OCI-LY7 (cell line): ENCODE measurements around the gene CTTNBP2. TPM values are rescaled to one million over a fixed set of nuclear protein-coding genes. Genes with fewer than 3 reads are reported as not detected.

ENCODE experiments used
- BruUV-seq: library from RNA; stranded (reverse); fragments of 400-500 nt; replicated peaks from 2 replicates; lab custom pipeline; 2021; lab: Mats Ljungman, UMichigan
- CTCF ChIA-PET: fragments of 300-600 bp; sonication (Branson Sonifier 250); formaldehyde crosslinking; loops from one replicate; lab custom pipeline; 2022; ENCODE audit warnings: antibody characterized with exemption; ENCODE audit not compliant: unreplicated experiment; lab: Charles Lee
- POLR2A ChIA-PET: fragments of 300-600 bp; sonication (Branson Sonifier 250); formaldehyde crosslinking; loops from one replicate; lab custom pipeline; 2022; ENCODE audit warnings: antibody characterized with exemption; lab: Charles Lee
- DNase-seq: peaks from one replicate; pipeline ENCODE4 v3.0.0-alpha.2; 2015; ENCODE audit warnings: low spot score
- H2AFZ ChIP-seq: fragments of 200-600 bp; sonication (generic), shearing (Covaris generic); 2 replicates; pipeline ENCODE4 v1.6.1; 2014; ENCODE audit warnings: mild to moderate bottlenecking, antibody characterized with exemption, low read length, moderate library complexity
- H3K27ac ChIP-seq: fragments of 200-600 bp; sonication (generic); 2 replicates; pipeline ENCODE4 v1.5.1; 2014; ENCODE audit warnings: mixed run types, low read depth, mild to moderate bottlenecking, moderate library complexity, low read length, inconsistent platforms; ENCODE audit not compliant: poor library complexity, severe bottlenecking
- H3K36me3 ChIP-seq: fragments of 200-600 bp; sonication (generic); 2 replicates; pipeline ENCODE4 v1.6.1; 2014; ENCODE audit warnings: mild to moderate bottlenecking, antibody characterized with exemption, low read length, moderate library complexity, mixed read lengths; ENCODE audit not compliant: insufficient read depth
- H3K4me1 ChIP-seq: fragments of 200-600 bp; sonication (generic); 2 replicates; pipeline ENCODE4 v1.5.1; 2014; ENCODE audit warnings: mild to moderate bottlenecking, low read length; ENCODE audit not compliant: insufficient read depth, poor library complexity, severe bottlenecking
- H3K4me2 ChIP-seq: fragments of 200-600 bp; sonication (generic); 2 replicates; pipeline ENCODE4 v1.6.1; 2014; ENCODE audit warnings: mild to moderate bottlenecking, low read length
- H3K4me3 ChIP-seq: fragments of 200-600 bp; sonication (generic); 2 replicates; pipeline ENCODE4 v1.5.1; 2014; ENCODE audit warnings: mild to moderate bottlenecking, low read depth, low read length; ENCODE audit not compliant: poor library complexity, severe bottlenecking
- H3K79me2 ChIP-seq: fragments of 200-600 bp; sonication (generic); 2 replicates; pipeline ENCODE4 v1.6.1; 2016; ENCODE audit warnings: low read depth, mild to moderate bottlenecking, low read length, moderate library complexity, mixed read lengths; ENCODE audit not compliant: insufficient read depth
- H3K9me2 ChIP-seq: fragments of 200-600 bp; sonication (generic); 2 replicates; pipeline ENCODE4 v1.6.1; 2016; ENCODE audit warnings: mild to moderate bottlenecking, low read length, mixed read lengths; ENCODE audit not compliant: insufficient read depth
- H3K9me3 ChIP-seq: fragments of 200-600 bp; sonication (generic); 2 replicates; pipeline ENCODE4 v1.6.1; 2014; ENCODE audit warnings: mild to moderate bottlenecking, mixed run types, low read length, mixed read lengths
- H4K20me1 ChIP-seq: fragments of 200-600 bp; sonication (generic); 2 replicates; pipeline ENCODE4 v1.6.1; 2014; ENCODE audit warnings: mild to moderate bottlenecking, antibody characterized with exemption, low read length, moderate library complexity, mixed read lengths; ENCODE audit not compliant: insufficient read depth
- CTCF ChIP-seq: fragments of 200-600 bp; sonication (generic); conservative IDR thresholded peaks from 2 replicates; pipeline ENCODE4 v1.5.1; 2014; ENCODE audit warnings: mild to moderate bottlenecking, antibody characterized with exemption, low read length, moderate library complexity, mixed read lengths
- EZH2phosphoT487 ChIP-seq: fragments of 200-600 bp; sonication (generic); IDR thresholded peaks from 2 replicates; pipeline ENCODE4 v1.6.1; 2018; ENCODE audit warnings: low read depth, borderline replicate concordance, mild to moderate bottlenecking, mixed run types, antibody characterized with exemption, low read length, moderate library complexity, mixed read lengths
- intact Hi-C: fragments of 100-400 bp; cut with micrococcal nuclease; formaldehyde crosslinking; loops from one replicate; pipeline ENCODE4 v1.10.0; 2022; ENCODE audit not compliant: unreplicated experiment
- total RNA-seq, 2 experiments: library from RNA; depleted of rRNA in 1 of 2; stranded (reverse); fragments of >200 nt in 1 of 2; shearing (Covaris generic) in 1 of 2; gene quantifications; 2 replicates each; pipeline ENCODE4 v1.2.3, GENCODE V29; 2014 to 2022

Gene CTTNBP2
- total RNA-seq, 2 experiments from 2014 or later = not detected

GRCh38 chr7:117818232-117818631, 55.0 kb downstream of the CTTNBP2 start:
- ChIA-PET CTCF (no interaction called here), POLR2A (no interaction called here)
- Histone ChIP-seq H3K79me2 (no peaks in the 10 kb centered on the region), H3K9me2 (no peaks in the 10 kb centered on the region), H3K27ac (no peak overlapping the region), H3K4me3 (no peak overlapping the region), H4K20me1 (no peaks in the 10 kb centered on the region), H2AFZ (no peak overlapping the region), H3K4me2 (no peak overlapping the region), H3K36me3 (no peaks in the 10 kb centered on the region), H3K4me1 (no peaks in the 10 kb centered on the region), H3K9me3 (no peaks in the 10 kb centered on the region)
- DNase-seq = no peak
- no TSS peak for BruUV-seq
- intact Hi-C loops = no loop called here
- TF ChIP-seq CTCF = no peak
- TF ChIP-seq EZH2phosphoT487 = no peak

GRCh38 chr7:117816727-117817126, 56.5 kb downstream of the CTTNBP2 start:
- H3K27ac ChIP-seq = no peak overlapping the region
- H3K79me2 ChIP-seq = no peaks in the 10 kb centered on the region
- no peaks in the 10 kb centered on the region for H3K36me3 ChIP-seq
- intact Hi-C loops = no loop called here
- no peak overlapping the region for H2AFZ ChIP-seq
- no peaks in the 10 kb centered on the region for H3K9me2 ChIP-seq
- no peaks in the 10 kb centered on the region for H3K4me1 ChIP-seq
- H3K9me3 ChIP-seq = no peaks in the 10 kb centered on the region
- H4K20me1 ChIP-seq = no peaks in the 10 kb centered on the region
- no TSS peak for BruUV-seq
- ChIA-PET CTCF (no interaction called here), POLR2A (no interaction called here)
- H3K4me2 ChIP-seq = no peak overlapping the region
- no peak for DNase-seq
- H3K4me3 ChIP-seq = no peak overlapping the region
- TF ChIP-seq EZH2phosphoT487 = no peak
- TF ChIP-seq CTCF = no peak

GRCh38 chr7:117811696-117812095, 61.5 kb downstream of the CTTNBP2 start:
- ChIA-PET POLR2A (interaction anchor here (0.5 to 0.6 kb wide), 2 partner anchors 10 to 63 kb away, joined by 3 to 7 read pairs; no protein-coding TSS in a partner anchor), CTCF (no interaction called here)
- BruUV-seq = no TSS peak
- Histone ChIP-seq H3K27ac (no peak overlapping the region), H3K9me2 (no peaks in the 10 kb centered on the region), H4K20me1 (no peaks in the 10 kb centered on the region), H3K36me3 (no peaks in the 10 kb centered on the region), H2AFZ (no peak overlapping the region), H3K4me3 (no peak overlapping the region), H3K9me3 (no peaks in the 10 kb centered on the region), H3K79me2 (no peaks in the 10 kb centered on the region), H3K4me1 (no peaks in the 10 kb centered on the region), H3K4me2 (no peak overlapping the region)
- TF ChIP-seq EZH2phosphoT487 (no peak), CTCF (no peak)
- DNase-seq = no peak
- intact Hi-C loops = no loop called here
